ENCODE results near the gene HMHB1. TPM values are rescaled to one million over a fixed set of nuclear protein-coding genes. Genes with fewer than 3 reads are reported as not detected.

HMHB1 gene
- total RNA-seq (not detected), polyA plus RNA-seq (not detected), total RNA-seq (not detected)

GRCh38 chr5:143812085-143812705 is at the start of gene HMHB1:
Gene HMHB1, plus strand, starts transcription at chr5:143812161.
- Histone ChIP-seq H3K27ac (ENCODE audit: low read depth, low read length) (no peak within 1 kb of the TSS), H3K4me3 (ENCODE audit: low read length) (no peak within 1 kb of the TSS), H3K4me1 (ENCODE audit: control insufficient read depth in 2 of 2, insufficient read depth in 2 of 2, low read length in 2 of 2) (no peaks in the 10 kb centered on the region), H3K36me3 (ENCODE audit: control insufficient read depth in 2 of 3, insufficient read depth in 3 of 3, low read length in 3 of 3) (no peaks in the 10 kb centered on the region), H3K27me3 (ENCODE audit: control insufficient read depth in 2 of 2, insufficient read depth in 2 of 2, low read length in 2 of 2) (no peaks in the 10 kb centered on the region), H3K9me3 (ENCODE audit: control insufficient read depth in 2 of 3, low read length in 3 of 3) (no peaks in the 10 kb centered on the region)
- intact Hi-C loops (cut with micrococcal nuclease), result no loop called here
- H3K4me1 Mint-ChIP-seq, result peaks cover 11 to 23% (median 19%) of the 10 kb centered on the region in 7 donors
- peaks cover 5 to 16% (median 8%) of the 10 kb centered on the region in 5 donors for H3K27me3 Mint-ChIP-seq
- no peak for ATAC-seq
- CTCF ChIA-PET, result no interaction called here
- H3K4me3 Mint-ChIP-seq, result peak within 1 kb of the TSS; percentile 12 to 83 (median 62)
- no peak for DNase-seq
- H3K9me3 Mint-ChIP-seq, result peaks cover 0 to 5% (median 0%) of the 10 kb centered on the region in 11 donors
- H3K36me3 Mint-ChIP-seq, result peaks cover 0 to 3% (median 0%) of the 10 kb centered on the region in 5 donors
- POLR2A ChIA-PET, result interaction anchor here (0.7 kb wide), 1 partner anchor 417 kb away, joined by 5 read pairs; no protein-coding TSS in a partner anchor
- H3K27ac Mint-ChIP-seq, result peak within 1 kb of the TSS in 4 of 9 donors; percentile 6 to 86 (median 28)

DNA sequence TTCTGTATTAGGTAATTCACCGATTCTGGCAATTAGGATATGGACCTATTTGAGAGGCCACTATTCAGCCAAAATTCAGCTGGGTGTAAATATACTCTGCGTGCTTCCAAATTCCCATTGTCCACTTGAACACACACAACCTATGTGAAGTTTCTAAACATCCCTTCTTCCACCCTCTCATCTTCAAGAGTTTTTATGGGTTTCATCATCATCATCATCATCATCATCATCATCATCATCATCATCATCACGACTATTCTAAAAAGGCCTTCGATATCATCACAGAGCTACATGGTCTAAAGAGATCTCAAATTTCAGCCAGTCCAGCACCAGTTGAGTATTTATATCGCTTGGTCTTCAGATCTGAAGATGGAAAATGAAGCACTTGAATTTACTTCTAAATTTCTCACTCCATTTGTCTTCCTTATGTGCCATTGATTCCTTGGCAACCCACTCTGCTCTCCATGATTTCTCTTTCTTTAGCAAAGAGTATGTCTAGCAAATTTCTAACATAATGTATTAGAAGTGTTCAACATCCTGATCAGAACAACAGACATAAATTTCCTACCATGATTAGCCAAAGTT is 49.2 kb upstream of the HMHB1 start:
- DNase-seq (no peak), ATAC-seq (no peak)
- Histone ChIP-seq H3K27me3 (ENCODE audit: control insufficient read depth in 2 of 2, insufficient read depth in 2 of 2, low read length in 2 of 2) (no peaks in the 10 kb centered on the region), H3K36me3 (ENCODE audit: control insufficient read depth in 2 of 3, insufficient read depth in 3 of 3, low read length in 3 of 3) (no peaks in the 10 kb centered on the region), H3K27ac (ENCODE audit: low read depth, low read length) (no peak overlapping the region), H3K4me1 (ENCODE audit: control insufficient read depth in 2 of 2, insufficient read depth in 2 of 2, low read length in 2 of 2) (no peaks in the 10 kb centered on the region), H3K4me3 (ENCODE audit: low read length) (no peak overlapping the region), H3K9me3 (ENCODE audit: control insufficient read depth in 2 of 3, low read length in 3 of 3) (no peaks in the 10 kb centered on the region)
- POLR2A ChIA-PET, result no interaction called here
- CTCF ChIA-PET, result no interaction called here
- H3K27ac Mint-ChIP-seq, result no peak overlapping the region
- no peaks in the 10 kb centered on the region for H3K4me1 Mint-ChIP-seq
- peaks cover 0 to 5% (median 0%) of the 10 kb centered on the region in 11 donors for H3K9me3 Mint-ChIP-seq
- peaks cover 5 to 24% (median 17%) of the 10 kb centered on the region in 5 donors for H3K27me3 Mint-ChIP-seq
- H3K36me3 Mint-ChIP-seq, result no peaks in the 10 kb centered on the region
- no peak overlapping the region for H3K4me3 Mint-ChIP-seq
- intact Hi-C loops (cut with micrococcal nuclease), result no loop called here

GRCh38 chr5:143767162-143767561 is 44.8 kb upstream of the HMHB1 start:
- H3K9me3 Mint-ChIP-seq, result peaks cover 0 to 5% (median 0%) of the 10 kb centered on the region in 11 donors
- H3K9me3 ChIP-seq (ENCODE audit: control insufficient read depth in 2 of 3, low read length in 3 of 3), result no peaks in the 10 kb centered on the region
- H3K36me3 Mint-ChIP-seq, result peaks cover 0 to 4% (median 0%) of the 10 kb centered on the region in 5 donors
- ATAC-seq (no peak), DNase-seq (no peak)
- no peaks in the 10 kb centered on the region for H3K27me3 ChIP-seq (ENCODE audit: control insufficient read depth in 2 of 2, insufficient read depth in 2 of 2, low read length in 2 of 2)
- H3K27me3 Mint-ChIP-seq, result peaks cover 0 to 32% (median 22%) of the 10 kb centered on the region in 5 donors
- POLR2A ChIA-PET, result no interaction called here
- H3K4me1 ChIP-seq (ENCODE audit: control insufficient read depth in 2 of 2, insufficient read depth in 2 of 2, low read length in 2 of 2), result no peaks in the 10 kb centered on the region
- no peak overlapping the region for H3K4me3 Mint-ChIP-seq
- H3K4me1 Mint-ChIP-seq, result no peaks in the 10 kb centered on the region
- H3K4me3 ChIP-seq (ENCODE audit: low read length), result no peak overlapping the region
- intact Hi-C loops (cut with micrococcal nuclease), result no loop called here
- no peaks in the 10 kb centered on the region for H3K36me3 ChIP-seq (ENCODE audit: control insufficient read depth in 2 of 3, insufficient read depth in 3 of 3, low read length in 3 of 3)
- no peak overlapping the region for H3K27ac ChIP-seq (ENCODE audit: low read depth, low read length)
- H3K27ac Mint-ChIP-seq, result no peak overlapping the region
- CTCF ChIA-PET, result no interaction called here

- Mint-ChIP-seq H3K9me3 (peaks cover 0 to 5% (median 0%) of the 10 kb centered on the region in 11 donors), H3K36me3 (peaks cover 0 to 4% (median 0%) of the 10 kb centered on the region in 5 donors), H3K4me3 (no peak overlapping the region), H3K27me3 (peaks cover 0 to 25% (median 18%) of the 10 kb centered on the region in 5 donors), H3K27ac (no peak overlapping the region), H3K4me1 (no peaks in the 10 kb centered on the region)
- ATAC-seq (no peak), DNase-seq (no peak)
- POLR2A ChIA-PET, result no interaction called here
- Histone ChIP-seq H3K9me3 (ENCODE audit: control insufficient read depth in 2 of 3, low read length in 3 of 3) (no peaks in the 10 kb centered on the region), H3K27ac (ENCODE audit: low read depth, low read length) (no peak overlapping the region), H3K36me3 (ENCODE audit: control insufficient read depth in 2 of 3, insufficient read depth in 3 of 3, low read length in 3 of 3) (no peaks in the 10 kb centered on the region), H3K4me3 (ENCODE audit: low read length) (no peak overlapping the region), H3K27me3 (ENCODE audit: control insufficient read depth in 2 of 2, insufficient read depth in 2 of 2, low read length in 2 of 2) (no peaks in the 10 kb centered on the region), H3K4me1 (ENCODE audit: control insufficient read depth in 2 of 2, insufficient read depth in 2 of 2, low read length in 2 of 2) (no peaks in the 10 kb centered on the region)
- CTCF ChIA-PET, result no interaction called here
- intact Hi-C loops (cut with micrococcal nuclease), result no loop called here
Measured at GRCh38 chr5:143769026-143769786, 42.8 kb upstream of the HMHB1 start.

- H3K9me3 Mint-ChIP-seq, result peaks cover 0 to 5% (median 0%) of the 10 kb centered on the region in 11 donors
Measured at GRCh38 chr5:143770450-143770849, 41.5 kb upstream of the HMHB1 start.

DNA sequence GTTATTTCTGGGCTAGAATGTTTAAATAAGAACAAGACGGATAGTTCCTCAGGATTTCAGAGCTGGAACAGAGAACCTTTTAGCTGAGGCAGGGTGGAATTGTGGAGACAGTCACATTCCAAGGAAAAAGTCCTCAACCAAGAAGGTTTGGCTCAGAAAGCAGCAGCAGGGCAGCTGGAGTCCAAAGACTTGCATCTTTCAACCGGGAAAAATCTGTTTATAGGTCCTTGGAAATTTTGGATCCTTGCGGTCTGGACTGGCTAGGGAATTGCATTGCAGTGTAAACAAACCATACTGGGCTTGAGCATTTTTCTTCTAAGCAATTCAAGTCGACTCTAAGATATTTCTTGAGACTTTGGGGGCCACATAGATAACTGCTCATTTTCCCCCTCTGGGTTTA is 40.8 kb upstream of the HMHB1 start:
- ChIA-PET POLR2A (no interaction called here), CTCF (interaction anchor here (0.5 to 0.8 kb wide), 2 partner anchors 37 to 44 kb away, joined by 3 read pairs; no protein-coding TSS in a partner anchor)
- Mint-ChIP-seq H3K27ac (no peak overlapping the region), H3K36me3 (peaks cover 0 to 4% (median 0%) of the 10 kb centered on the region in 5 donors), H3K9me3 (peaks cover 0 to 5% (median 0%) of the 10 kb centered on the region in 11 donors), H3K4me1 (peaks cover 0 to 2% (median 0%) of the 10 kb centered on the region in 7 donors), H3K27me3 (peaks cover 0 to 17% (median 16%) of the 10 kb centered on the region in 5 donors), H3K4me3 (no peak overlapping the region)
- intact Hi-C loops (cut with micrococcal nuclease), result no loop called here
- Histone ChIP-seq H3K4me1 (ENCODE audit: control insufficient read depth in 2 of 2, insufficient read depth in 2 of 2, low read length in 2 of 2) (no peaks in the 10 kb centered on the region), H3K9me3 (ENCODE audit: control insufficient read depth in 2 of 3, low read length in 3 of 3) (no peaks in the 10 kb centered on the region), H3K27me3 (ENCODE audit: control insufficient read depth in 2 of 2, insufficient read depth in 2 of 2, low read length in 2 of 2) (no peaks in the 10 kb centered on the region), H3K36me3 (ENCODE audit: control insufficient read depth in 2 of 3, insufficient read depth in 3 of 3, low read length in 3 of 3) (no peaks in the 10 kb centered on the region), H3K27ac (ENCODE audit: low read depth, low read length) (no peak overlapping the region), H3K4me3 (ENCODE audit: low read length) (no peak overlapping the region)
- ATAC-seq, result no peak
- no peak for DNase-seq

More at GRCh38 chr5:143770450-143770849, 41.5 kb upstream of the HMHB1 start:
- no peak for DNase-seq
- no peaks in the 10 kb centered on the region for H3K4me1 ChIP-seq (ENCODE audit: control insufficient read depth in 2 of 2, insufficient read depth in 2 of 2, low read length in 2 of 2)
- H3K4me1 Mint-ChIP-seq, result peaks cover 0 to 2% (median 0%) of the 10 kb centered on the region in 7 donors
- H3K36me3 Mint-ChIP-seq, result peaks cover 0 to 4% (median 0%) of the 10 kb centered on the region in 5 donors
- intact Hi-C loops (cut with micrococcal nuclease), result no loop called here
- H3K27ac ChIP-seq (ENCODE audit: low read depth, low read length), result no peak overlapping the region
- POLR2A ChIA-PET, result no interaction called here
- H3K27ac Mint-ChIP-seq, result no peak overlapping the region
- H3K27me3 Mint-ChIP-seq, result peaks cover 0 to 19% (median 17%) of the 10 kb centered on the region in 5 donors
- H3K4me3 Mint-ChIP-seq, result no peak overlapping the region
- no peak overlapping the region for H3K4me3 ChIP-seq (ENCODE audit: low read length)
- CTCF ChIA-PET, result interaction anchor here (0.5 kb wide), 1 partner anchor 36 kb away, joined by 3 read pairs; no protein-coding TSS in a partner anchor
- no peaks in the 10 kb centered on the region for H3K9me3 ChIP-seq (ENCODE audit: control insufficient read depth in 2 of 3, low read length in 3 of 3)
- H3K36me3 ChIP-seq (ENCODE audit: control insufficient read depth in 2 of 3, insufficient read depth in 3 of 3, low read length in 3 of 3), result no peaks in the 10 kb centered on the region
- H3K27me3 ChIP-seq (ENCODE audit: control insufficient read depth in 2 of 2, insufficient read depth in 2 of 2, low read length in 2 of 2), result no peaks in the 10 kb centered on the region
- ATAC-seq, result no peak

All from naive thymus-derived CD4-positive, alpha-beta T cell (primary cell).